HG03378 (cell line): ENCODE results near the gene OR9G4.

Source experiments
- ATAC-seq: cut with Tn5 transposase; IDR thresholded peaks from one replicate; pipeline ENCODE4 v1.9.1; 2021; ENCODE audit warnings: mild to moderate bottlenecking, moderate library complexity; ENCODE audit not compliant: unreplicated experiment

Gene OR9G4

GRCh38 chr11:56748597-56748996 lies at the start of gene OR9G4:
Gene OR9G4, minus strand, starts transcription at chr11:56748697. Its CDS starts 4,931 bp downstream, at chr11:56743766.
- no peak for ATAC-seq

- ATAC-seq, result no peak
These were observed 35.0 kb upstream of the OR9G4 start for GRCh38 chr11:56783448-56784041.

GRCh38 chr11:56782167-56782847 lies 33.8 kb upstream of the OR9G4 start:
- peak; percentile 80 for ATAC-seq

GRCh38 chr11:56776809-56777208 lies 28.3 kb upstream of the OR9G4 start:
- no peak for ATAC-seq

GRCh38 chr11:56764976-56765375 lies 16.5 kb upstream of the OR9G4 start:
- ATAC-seq, result no peak

GRCh38 chr11:56751480-56751879 lies 3.0 kb upstream of the OR9G4 start:
- no peak for ATAC-seq

- ATAC-seq, result no peak
These were observed 1.7 kb upstream of the OR9G4 start for GRCh38 chr11:56750190-56750589.

GRCh38 chr11:56740886-56741285 lies 7.6 kb downstream of the OR9G4 start:
- ATAC-seq, result no peak

- ATAC-seq, result no peak
These were observed 8.4 kb downstream of the OR9G4 start for GRCh38 chr11:56740107-56740506.

- ATAC-seq, result no peak
These were observed 28.0 kb downstream of the OR9G4 start for GRCh38 chr11:56720513-56720912.

- no peak for ATAC-seq
These were observed 32.1 kb downstream of the OR9G4 start for GRCh38 chr11:56716379-56716854.

GRCh38 chr11:56714206-56714605 lies 34.3 kb downstream of the OR9G4 start:
- ATAC-seq, result no peak

GRCh38 chr11:56706486-56706885 lies 42.0 kb downstream of the OR9G4 start:
- ATAC-seq, result no peak

GRCh38 chr11:56705784-56706396 lies 42.6 kb downstream of the OR9G4 start:
- ATAC-seq, result no peak

- ATAC-seq, result no peak
These were observed 47.5 kb downstream of the OR9G4 start for GRCh38 chr11:56700914-56701485.

GRCh38 chr11:56700242-56700913 lies 48.1 kb downstream of the OR9G4 start:
- no peak for ATAC-seq

GRCh38 chr11:56698795-56699194 lies 49.7 kb downstream of the OR9G4 start, which contains the start of gene OR9G1:
Gene OR9G1, plus strand, starts transcription at chr11:56699095. Its CDS starts 1,293 bp downstream, at chr11:56700388.
- ATAC-seq, result no peak

- ATAC-seq, result no peak
These were observed 55.1 kb downstream of the OR9G4 start for GRCh38 chr11:56693428-56693827.
